Loucy (cell line): ENCODE results near the gene HOXA13.

Source experiments
- CTCF ChIP-seq: fragments of 200-600 bp; sonication (generic); conservative IDR thresholded peaks from 2 replicates; pipeline ENCODE4 v1.5.1; 2014; ENCODE audit warnings: mild to moderate bottlenecking, antibody characterized with exemption, low read length
- EZH2phosphoT487 ChIP-seq: fragments of 200-600 bp; IDR thresholded peaks from 2 replicates; pipeline ENCODE4 v1.6.1; 2018; ENCODE audit warnings: antibody characterized with exemption, mild to moderate bottlenecking, moderate library complexity, borderline replicate concordance

- TF ChIP-seq CTCF (no peak), EZH2phosphoT487 (no peak)
These were observed 20.9 kb downstream of the HOXA13 start for GRCh38 chr7:27179030-27179429.
